ENCODE measurements around the gene FN1. TPM values are rescaled to one million over a fixed set of nuclear protein-coding genes. Genes with fewer than 3 reads are reported as not detected.
"Not testable (repeated sequence)": the region's sequence is repeated elsewhere in the genome, so short reads cannot be mapped to it uniquely, and the experiment has no call there.

FN1 gene
- total RNA-seq, 1 experiment from 2014 or later, result 3,699 TPM

GRCh38 chr2:215423234-215423633, 12.6 kb downstream of the FN1 start:
- no peak for DNase-seq (ENCODE audit: low read depth)

GRCh38 chr2:215422676-215423075, 13.2 kb downstream of the FN1 start:
- DNase-seq (ENCODE audit: low read depth), result no peak

- DNase-seq (ENCODE audit: low read depth), result no peak
Observed at GRCh38 chr2:215421859-215422461, 13.9 kb downstream of the FN1 start.

- DNase-seq (ENCODE audit: low read depth), result no peak
Observed at GRCh38 chr2:215420471-215420935, 15.4 kb downstream of the FN1 start.

GRCh38 chr2:215419769-215420470, 15.9 kb downstream of the FN1 start:
- no peak for DNase-seq (ENCODE audit: low read depth)

- DNase-seq (ENCODE audit: low read depth), result no peak
Observed at GRCh38 chr2:215419113-215419512, 16.8 kb downstream of the FN1 start.

- DNase-seq (ENCODE audit: low read depth), result no peak
Observed at GRCh38 chr2:215418064-215418963, 17.6 kb downstream of the FN1 start.

GRCh38 chr2:215417400-215417951, 18.4 kb downstream of the FN1 start:
- no peak for DNase-seq (ENCODE audit: low read depth)

GRCh38 chr2:215416656-215417055, 19.2 kb downstream of the FN1 start:
- no peak for DNase-seq (ENCODE audit: low read depth)

GRCh38 chr2:215415820-215416577, 19.9 kb downstream of the FN1 start:
- DNase-seq (ENCODE audit: low read depth), result no peak

- no peak for DNase-seq (ENCODE audit: low read depth)
Observed at GRCh38 chr2:215415218-215415617, 20.6 kb downstream of the FN1 start.

GRCh38 chr2:215414674-215415073, 21.2 kb downstream of the FN1 start:
- no peak for DNase-seq (ENCODE audit: low read depth)

GRCh38 chr2:215413974-215414373, 21.9 kb downstream of the FN1 start:
- no peak for DNase-seq (ENCODE audit: low read depth)

- DNase-seq (ENCODE audit: low read depth), result no peak
Observed at GRCh38 chr2:215413484-215413777, 22.4 kb downstream of the FN1 start.

GRCh38 chr2:215411941-215412743, 23.7 kb downstream of the FN1 start:
- DNase-seq (ENCODE audit: low read depth), result no peak

GRCh38 chr2:215410932-215411285, 25.0 kb downstream of the FN1 start:
- peak; percentile 98 for DNase-seq (ENCODE audit: low read depth)

- not testable (repeated sequence) for DNase-seq (ENCODE audit: low read depth)
Observed at GRCh38 chr2:215410181-215410931, 25.5 kb downstream of the FN1 start.

GRCh38 chr2:215409331-215410127, 26.3 kb downstream of the FN1 start:
- peak; percentile 72 for DNase-seq (ENCODE audit: low read depth)

- not testable (repeated sequence) for DNase-seq (ENCODE audit: low read depth)
Observed at GRCh38 chr2:215408441-215408840, 27.4 kb downstream of the FN1 start.
